Spleen (tissue), 11 donors: ENCODE measurements around the gene SCIMP. TPM values are rescaled to one million over a fixed set of nuclear protein-coding genes. Genes with fewer than 3 reads are reported as not detected.
"Not testable (repeated sequence)": the region's sequence is repeated elsewhere in the genome, so short reads cannot be mapped to it uniquely, and the experiment has no call there.

ENCODE experiments used
- DNase-seq: peaks from one replicate; pipeline ENCODE4 v3.0.0-alpha.2; 2020
- H3K27ac ChIP-seq, 8 donors: fragments of 200-600 bp; sonication (generic) in 7 of 8; 1 replicate in 4 of 8; 2 replicates in 4 of 8; pipeline versions ENCODE4 v1.5.0 to v1.8.0; 2016 to 2021; ENCODE audit warnings: inconsistent platforms in 4 of 8, mild to moderate bottlenecking in 4 of 8, moderate library complexity in 1 of 8
- H3K27me3 ChIP-seq, 7 donors: fragments of 200-600 bp; sonication (generic) in 6 of 7; replicated peaks in 1 of 7; 1 replicate in 4 of 7; 2 replicates in 3 of 7; pipeline versions ENCODE4 v1.5.0 to v1.8.0; 2016 to 2021; ENCODE audit warnings: inconsistent platforms in 3 of 7, mild to moderate bottlenecking in 1 of 7
- H3K36me3 ChIP-seq, 6 donors: fragments of 200-600 bp; sonication (generic) in 5 of 6; 1 replicate in 4 of 6; 2 replicates in 2 of 6; pipeline versions ENCODE4 v1.5.0 to v1.8.0; 2016 to 2021; ENCODE audit warnings: inconsistent platforms in 2 of 6
- H3K4me1 ChIP-seq, 6 donors: fragments of 200-600 bp; sonication (generic) in 5 of 6; 1 replicate in 3 of 6; 2 replicates in 3 of 6; pipeline versions ENCODE4 v1.5.0 to v1.8.0; 2016 to 2021; ENCODE audit warnings: inconsistent platforms in 3 of 6
- H3K4me3 ChIP-seq, 8 donors: fragments of 200-600 bp; sonication (generic) in 7 of 8; 1 replicate in 4 of 8; 2 replicates in 4 of 8; pipeline versions ENCODE4 v1.5.0 to v1.8.0; 2016 to 2021; ENCODE audit warnings: inconsistent platforms in 4 of 8, mild to moderate bottlenecking in 4 of 8, moderate library complexity in 2 of 8
- H3K9me3 ChIP-seq, 8 donors: fragments of 200-600 bp; sonication (generic) in 7 of 8; 1 replicate in 4 of 8; 2 replicates in 4 of 8; pipeline versions ENCODE4 v1.5.0 to v1.8.0; 2016 to 2021; ENCODE audit warnings: inconsistent platforms in 4 of 8
- CTCF ChIP-seq, 11 experiments: fragments of 200-600 bp in 7 of 11; fragments of 450-650 bp in 4 of 11; sonication (generic) in 4 of 11; IDR thresholded peaks in 8 of 11; conservative IDR thresholded peaks in 3 of 11; 1 replicate in 7 of 11; 2 replicates in 4 of 11; pipeline versions ENCODE4 v1.4.0 to v1.8.0; 2016 to 2021; ENCODE audit warnings: antibody characterized with exemption in 11 of 11, inconsistent platforms in 4 of 11, mild to moderate bottlenecking in 1 of 11
- POLR2A ChIP-seq, 3 donors: fragments of 450-650 bp; IDR thresholded peaks; one replicate each; pipeline ENCODE4 v1.5.1; 2017; ENCODE audit warnings: antibody characterized with exemption in 3 of 3, mild to moderate bottlenecking in 1 of 3
- POLR2AphosphoS5 ChIP-seq, 3 donors: sonication (generic); formaldehyde crosslinking; IDR thresholded peaks; one replicate each; pipeline ENCODE4 v1.5.1; 2017; ENCODE audit warnings: antibody characterized with exemption in 3 of 3
- WGBS, 5 donors: extraction: QIAGEN DNeasy Blood & Tissue Kit in 3 of 5; methylation state at CpG; one replicate each; pipeline versions ENCODE4 v1.1.5 to v1.1.7; 2013 to 2018; 5-methylcytosine and 5-hydroxymethylcytosine counted together
- intact Hi-C: fragments of 100-400 bp; cut with DNase I; formaldehyde crosslinking; loops from one replicate; pipeline ENCODE4 v1.15.0; 2023; ENCODE audit warnings: low total_unique reads
- polyA plus RNA-seq, 3 donors: library from polyadenylated mRNA; stranded (reverse); fragments of 200-250 nt; gene quantifications; one replicate each; pipeline ENCODE4 v1.2.1, GENCODE V29; 2013
- total RNA-seq, 7 donors: library from RNA; depleted of rRNA in 3 of 7; stranded (reverse); fragments of >200 nt in 3 of 7; fragmentation: NEBNext Ultra II Directional in 4 of 7; extraction: Animal tissue kit (Norgen Biotek cat#: 25700) in 4 of 7; gene quantifications; one replicate each; pipeline versions ENCODE4 v1.1.0 to v1.2.1, GENCODE V29; 2016 to 2021
- donor health status: healthy with polysubstance abuse.
- donor health status: DM: no; HTN: no; CAD: no; lungs with moderate emphysema.
- donor health status: DM: no; HTN: no; CAD: no.
- donor health status: Bipolar disorder and iron deficiency.
- donor health status: healthy.
- donor health status: DM: no; HTN: no; CAD: no.
- donor health status: DM: yes; HTN: yes; CAD: no.

The SCIMP gene
- total and polyA plus RNA-seq, 10 donors: 18.9 to 102 (median 77.5) TPM

DNA sequence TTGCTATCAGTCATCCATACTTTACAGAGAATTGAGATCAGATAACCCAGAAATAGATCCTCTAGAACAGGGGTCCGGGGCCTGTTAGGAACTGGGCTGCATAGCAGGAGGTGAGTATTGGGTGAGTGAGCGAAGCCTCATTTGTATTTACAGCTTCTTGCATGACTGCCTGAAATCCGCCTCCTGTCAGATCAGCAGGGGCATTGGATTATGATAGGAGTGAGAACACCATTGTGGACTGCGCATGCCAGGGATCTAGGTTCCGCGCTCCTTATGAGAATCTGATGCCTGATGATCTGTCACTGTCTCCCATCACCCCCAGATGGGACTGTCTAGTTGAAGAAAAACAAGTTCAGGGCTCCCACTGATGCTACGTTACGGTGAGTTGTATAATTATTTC, 13.0 kb upstream of the SCIMP start:
- DNase-seq: peak; percentile 8
- TF ChIP-seq CTCF (IDR thresholded peaks at IDR 0.05 in 8 of 11, conservative IDR thresholded peaks at IDR 0.05 in 3 of 11): no peak
- TF ChIP-seq POLR2AphosphoS5 (IDR thresholded peaks at IDR 0.05): no peak
- no peak for TF ChIP-seq POLR2A (IDR thresholded peaks at IDR 0.05)
- Histone ChIP-seq H3K9me3 (no peaks in the 10 kb centered on the region), H3K27ac (peak overlapping the region in 3 of 8 donors; percentile 33 to 56 (median 45)), H3K27me3 (no peaks in the 10 kb centered on the region), H3K4me3 (no peak overlapping the region), H3K4me1 (peaks cover 4 to 35% (median 18%) of the 10 kb centered on the region in 6 donors), H3K36me3 (no peaks in the 10 kb centered on the region)
- intact Hi-C loops: no loop called here
- 90 to 97% (median 95%) methylated on average over 8 of the region's 8 CpGs for WGBS, 5 donors

DNA sequence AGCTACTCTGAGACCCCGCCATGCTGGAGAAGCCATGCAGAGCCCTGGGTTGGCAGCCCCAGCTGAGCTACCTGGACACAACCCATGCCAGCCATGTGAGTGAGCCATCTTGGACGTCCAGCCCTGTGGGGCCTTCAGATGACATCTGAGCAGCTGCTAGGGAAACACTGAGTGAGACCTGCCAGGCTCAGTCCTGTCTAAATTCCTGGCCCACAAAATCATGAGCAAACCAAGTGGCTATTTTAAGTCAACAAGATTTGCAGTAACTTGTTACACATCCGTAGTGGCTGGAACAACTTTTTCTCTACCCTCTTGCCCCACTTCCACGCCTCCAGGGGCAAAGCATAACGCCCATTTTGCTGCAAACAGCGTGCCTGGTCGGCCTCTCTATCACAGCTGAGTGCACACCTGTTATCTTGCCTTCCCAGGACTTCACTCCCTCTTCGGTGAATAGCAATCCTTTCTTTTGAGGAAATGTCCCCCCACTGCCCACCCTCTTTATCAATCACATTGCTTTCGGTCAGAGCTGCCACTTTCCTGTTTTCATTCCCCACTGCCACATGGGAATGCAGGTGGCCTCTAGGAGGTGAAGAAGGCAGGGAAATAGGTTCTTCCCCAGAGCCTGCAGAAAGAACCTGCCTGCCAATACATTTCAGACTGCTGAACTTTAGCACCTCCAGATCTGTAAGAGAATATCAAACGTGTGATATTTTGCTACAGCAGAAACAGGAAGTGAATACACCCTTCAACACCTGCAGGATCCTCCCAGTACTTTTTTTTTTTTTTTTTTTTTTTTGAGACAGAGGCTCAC, 7.4 kb upstream of the SCIMP start:
- peak overlapping the region; percentile 67 to 93 (median 84) for H3K27ac ChIP-seq
- peak; percentile 78 for DNase-seq
- WGBS, 5 donors: 50 to 58% (median 57%) methylated on average over 10 of the region's 10 CpGs
- H3K4me3 ChIP-seq: peak overlapping the region in 1 of 8 donors; percentile 32
- no peaks in the 10 kb centered on the region for H3K27me3 ChIP-seq
- intact Hi-C loops: no loop called here
- H3K36me3 ChIP-seq: no peaks in the 10 kb centered on the region
- H3K9me3 ChIP-seq: no peaks in the 10 kb centered on the region
- TF ChIP-seq CTCF (IDR thresholded peaks at IDR 0.05 in 8 of 11, conservative IDR thresholded peaks at IDR 0.05 in 3 of 11): peak in 3 of 11 experiments; percentile 8 to 42 (median 10)
- peak in 1 of 3 donors; percentile 30 for TF ChIP-seq POLR2AphosphoS5 (IDR thresholded peaks at IDR 0.05)
- TF ChIP-seq POLR2A (IDR thresholded peaks at IDR 0.05): no peak
- H3K4me1 ChIP-seq: peaks cover 4 to 52% (median 37%) of the 10 kb centered on the region in 6 donors

GRCh38 chr17:5239769-5240168, 5.1 kb upstream of the SCIMP start:
- H3K9me3 ChIP-seq, H3K4me3 ChIP-seq, H3K27me3 ChIP-seq, H3K36me3 ChIP-seq: not testable (repeated sequence)
- Histone ChIP-seq H3K27ac (peak overlapping the region in 1 of 8 donors; percentile 93), H3K4me1 (peaks cover 4 to 74% (median 47%) of the 10 kb centered on the region in 6 donors)
- intact Hi-C loops: loop anchor here (5.0 kb wide), 1 partner anchor 37 kb away; no protein-coding TSS in a partner anchor
- 81 to 93% (median 86%) methylated on average over 7 of the region's 7 CpGs for WGBS, 5 donors
- peak; percentile 22 for DNase-seq

DNA sequence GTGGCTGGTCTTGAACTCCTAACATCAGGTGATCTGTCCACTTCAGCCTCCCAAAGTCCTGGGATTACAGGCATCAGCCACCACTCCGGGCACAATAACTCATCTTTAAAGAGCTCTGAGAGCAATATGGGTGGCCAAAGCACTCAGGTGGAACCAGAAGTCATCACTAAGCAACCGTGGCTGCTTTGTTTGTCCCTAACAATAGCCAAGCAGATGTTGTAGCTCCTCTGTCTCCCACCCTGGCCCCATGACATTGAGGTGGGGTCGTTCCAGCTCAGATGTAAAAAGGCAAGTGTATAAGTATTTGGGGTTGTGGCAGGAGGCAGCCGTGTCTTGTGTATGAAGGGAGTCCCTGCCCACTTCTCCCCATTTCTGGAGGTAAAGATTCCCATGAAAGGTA, 3.7 kb upstream of the SCIMP start:
- no peaks in the 10 kb centered on the region for H3K9me3 ChIP-seq
- peak; percentile 53 for DNase-seq
- peaks cover 0 to 5% (median 0%) of the 10 kb centered on the region in 6 donors for H3K36me3 ChIP-seq
- H3K27ac ChIP-seq: peak overlapping the region in 5 of 8 donors; percentile 59 to 93 (median 88)
- no peaks in the 10 kb centered on the region for H3K27me3 ChIP-seq
- intact Hi-C loops: loop anchor here (5.0 kb wide), 1 partner anchor 36 kb away; no protein-coding TSS in a partner anchor
- H3K4me1 ChIP-seq: peaks cover 2 to 77% (median 47%) of the 10 kb centered on the region in 6 donors
- H3K4me3 ChIP-seq: peak overlapping the region in 1 of 8 donors; percentile 1
- WGBS, 5 donors: 59 to 77% (median 64%) methylated on average over 4 of the region's 4 CpGs
- TF ChIP-seq POLR2A (IDR thresholded peaks at IDR 0.05) (no peak), CTCF (IDR thresholded peaks at IDR 0.05 in 8 of 11, conservative IDR thresholded peaks at IDR 0.05 in 3 of 11) (no peak), POLR2AphosphoS5 (IDR thresholded peaks at IDR 0.05) (no peak)
